VCaP (cell line): ENCODE data around the gene HTRA1.

Experiments
- H3K27ac ChIP-seq: fragments of 450-650 bp; 2 replicates; pipeline ENCODE4 v1.5.1; 2017
- TF ChIP-seq, protein P1 (sequence below): fragments of 450-650 bp; conservative IDR thresholded peaks from 2 replicates; pipeline ENCODE4 v1.5.1; 2017; ENCODE audit warnings: mild to moderate bottlenecking, moderate library complexity

Gene HTRA1

DNA sequence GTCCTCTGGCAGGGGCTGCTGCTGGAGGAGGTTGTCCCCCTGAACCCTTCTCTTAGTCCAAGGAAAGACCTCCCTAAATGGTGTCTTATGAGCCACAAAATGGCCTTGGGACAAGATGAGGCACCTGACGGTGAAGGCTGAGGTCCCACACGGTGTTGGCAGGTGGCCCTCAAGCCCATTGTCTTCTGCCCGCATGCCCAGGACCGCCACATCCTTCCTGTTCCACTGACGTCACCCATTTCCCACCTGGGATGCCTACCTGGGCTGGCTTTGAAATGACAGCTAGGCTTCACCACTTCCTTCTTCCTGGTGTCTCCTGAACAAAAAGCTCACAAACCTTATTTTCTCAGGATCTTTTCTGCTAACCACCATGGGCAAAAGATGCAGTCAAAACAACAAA lies 97.1 kb downstream of the HTRA1 start:
- no peak overlapping the region for H3K27ac ChIP-seq
- TF ChIP-seq, protein P1, sequence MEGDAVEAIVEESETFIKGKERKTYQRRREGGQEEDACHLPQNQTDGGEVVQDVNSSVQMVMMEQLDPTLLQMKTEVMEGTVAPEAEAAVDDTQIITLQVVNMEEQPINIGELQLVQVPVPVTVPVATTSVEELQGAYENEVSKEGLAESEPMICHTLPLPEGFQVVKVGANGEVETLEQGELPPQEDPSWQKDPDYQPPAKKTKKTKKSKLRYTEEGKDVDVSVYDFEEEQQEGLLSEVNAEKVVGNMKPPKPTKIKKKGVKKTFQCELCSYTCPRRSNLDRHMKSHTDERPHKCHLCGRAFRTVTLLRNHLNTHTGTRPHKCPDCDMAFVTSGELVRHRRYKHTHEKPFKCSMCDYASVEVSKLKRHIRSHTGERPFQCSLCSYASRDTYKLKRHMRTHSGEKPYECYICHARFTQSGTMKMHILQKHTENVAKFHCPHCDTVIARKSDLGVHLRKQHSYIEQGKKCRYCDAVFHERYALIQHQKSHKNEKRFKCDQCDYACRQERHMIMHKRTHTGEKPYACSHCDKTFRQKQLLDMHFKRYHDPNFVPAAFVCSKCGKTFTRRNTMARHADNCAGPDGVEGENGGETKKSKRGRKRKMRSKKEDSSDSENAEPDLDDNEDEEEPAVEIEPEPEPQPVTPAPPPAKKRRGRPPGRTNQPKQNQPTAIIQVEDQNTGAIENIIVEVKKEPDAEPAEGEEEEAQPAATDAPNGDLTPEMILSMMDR = no peak

GRCh38 chr10:122559228-122559627 lies 97.9 kb downstream of the HTRA1 start:
- H3K27ac ChIP-seq = no peak overlapping the region
- TF ChIP-seq, protein P1 = no peak

DNA sequence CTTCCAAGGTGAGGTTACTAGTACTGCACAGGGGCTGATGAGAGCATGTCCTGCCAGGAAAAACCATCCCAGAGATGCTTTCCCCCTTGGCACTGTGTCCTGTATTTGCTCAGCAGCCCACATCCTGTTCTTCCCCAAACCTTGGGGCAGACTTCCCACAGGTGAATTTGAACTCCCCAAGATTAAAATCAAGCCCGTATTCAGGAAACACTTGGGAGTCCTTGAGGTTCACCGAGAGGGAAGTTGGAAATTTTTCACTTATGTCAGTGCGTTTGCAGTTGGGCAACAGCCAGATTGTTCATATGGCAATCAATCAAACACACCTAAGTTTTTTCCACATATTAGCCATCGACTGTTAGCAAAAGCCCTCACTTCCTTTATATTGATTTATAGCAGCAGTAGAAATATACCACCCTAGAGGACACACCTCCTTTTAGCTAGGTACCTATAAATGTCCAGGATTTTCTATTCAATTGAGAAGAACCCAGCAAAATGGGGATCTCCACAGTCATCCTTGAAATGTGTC lies 99.0 kb downstream of the HTRA1 start, which contains the start of gene DMBT1:
TSS of gene DMBT1 (plus strand) at position 476 of the 526 bp plus-strand sequence. CDS start at position 493, 17 bp downstream.
- H3K27ac ChIP-seq = no peak within 1 kb of the TSS
- TF ChIP-seq, protein P1 = no peak

- TF ChIP-seq, protein P1 = no peak
- H3K27ac ChIP-seq = no peak overlapping the region
These were observed 99.9 kb downstream of the HTRA1 start for GRCh38 chr10:122561212-122561611.

DNA sequence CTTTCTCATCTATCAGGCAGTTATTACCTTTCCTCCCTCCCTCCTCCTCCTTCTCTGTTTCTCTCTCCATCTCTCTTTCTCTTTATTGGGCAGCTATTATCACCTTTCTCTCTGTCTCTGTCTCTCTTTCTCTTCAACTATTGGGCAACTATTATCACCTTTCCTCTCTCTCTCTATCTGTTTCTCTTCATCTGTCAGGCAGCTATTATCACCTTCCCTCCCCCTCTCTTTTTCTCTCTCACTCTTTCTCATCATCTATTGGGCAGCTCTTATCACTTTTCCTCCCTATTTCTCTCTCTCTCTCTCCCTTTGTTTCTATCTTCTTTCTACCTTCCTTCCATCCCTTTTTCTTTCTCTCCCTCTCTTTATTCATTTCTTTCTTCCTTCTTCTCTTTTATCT lies 100.4 kb downstream of the HTRA1 start:
- H3K27ac ChIP-seq = no peak overlapping the region
- TF ChIP-seq, protein P1 = no peak
